CD8-positive, alpha-beta memory T cell (primary cell): ENCODE data around the gene KRTAP20-2. TPM values are rescaled to one million over a fixed set of nuclear protein-coding genes. Genes with fewer than 3 reads are reported as not detected.

Experiments
- CTCF ChIA-PET: fragments of 350-600 bp; sonication (Branson Sonifier 250); formaldehyde crosslinking; loops from one replicate; lab custom pipeline; 2021; ENCODE audit warnings: antibody characterized with exemption; lab: Charles Lee
- POLR2A ChIA-PET: fragments of 350-600 bp; sonication (Branson Sonifier 250); formaldehyde crosslinking; loops from one replicate; lab custom pipeline; 2021; ENCODE audit warnings: antibody characterized with exemption; lab: Charles Lee
- DNase-seq, 5 donors: peaks; one replicate each; pipeline versions ENCODE4 v3.0.0 to v3.0.0-alpha.2; 2020 to 2022; ENCODE audit warnings: mixed read lengths in 1 of 5
- H3K27ac ChIP-seq: one replicate; pipeline ENCODE4 v1.7.0; 2013; ENCODE audit warnings: low read depth, mild to moderate bottlenecking, low read length, moderate library complexity
- H3K27me3 ChIP-seq: 2 replicates; pipeline ENCODE4 v1.7.0; 2013; ENCODE audit warnings: low read length, mild to moderate bottlenecking; ENCODE audit not compliant: insufficient read depth, poor library complexity, severe bottlenecking
- H3K36me3 ChIP-seq: 2 replicates; pipeline ENCODE4 v1.7.0; 2013; ENCODE audit warnings: mild to moderate bottlenecking, low read length, moderate library complexity; ENCODE audit not compliant: insufficient read depth
- H3K4me1 ChIP-seq: 2 replicates; pipeline ENCODE4 v1.7.0; 2013; ENCODE audit warnings: mild to moderate bottlenecking, low read length, moderate library complexity; ENCODE audit not compliant: insufficient read depth
- H3K4me3 ChIP-seq: 2 replicates; pipeline ENCODE4 v1.7.0; 2013; ENCODE audit warnings: mild to moderate bottlenecking, low read length
- H3K9me3 ChIP-seq: 2 replicates; pipeline ENCODE4 v1.7.0; 2013; ENCODE audit warnings: mild to moderate bottlenecking, low read length
- H3K27ac Mint-ChIP-seq, 8 donors: one replicate each; pipeline ENCODE4 v1.8.0; 2020 to 2021; ENCODE audit warnings: mixed read lengths in 8 of 8, mild to moderate bottlenecking in 6 of 8, inconsistent platforms in 3 of 8, moderate library complexity in 3 of 8
- H3K27me3 Mint-ChIP-seq, 2 donors: one replicate each; pipeline ENCODE4 v1.8.0; 2020 to 2021; ENCODE audit warnings: mixed read lengths in 2 of 2, mild to moderate bottlenecking in 1 of 2, moderate library complexity in 1 of 2
- H3K36me3 Mint-ChIP-seq, 3 donors: one replicate each; pipeline ENCODE4 v1.8.0; 2020 to 2021; ENCODE audit warnings: mixed read lengths in 3 of 3, inconsistent platforms in 1 of 3, mild to moderate bottlenecking in 1 of 3
- H3K4me1 Mint-ChIP-seq, 3 donors: one replicate each; pipeline ENCODE4 v1.8.0; 2020 to 2021; ENCODE audit warnings: mixed read lengths in 3 of 3, inconsistent platforms in 1 of 3, mild to moderate bottlenecking in 1 of 3
- H3K4me3 Mint-ChIP-seq, 7 donors: one replicate each; pipeline ENCODE4 v1.8.0; 2020 to 2021; ENCODE audit warnings: mixed read lengths in 7 of 7, mild to moderate bottlenecking in 6 of 7, moderate library complexity in 4 of 7, inconsistent platforms in 2 of 7
- H3K9me3 Mint-ChIP-seq, 5 donors: one replicate each; pipeline ENCODE4 v1.8.0; 2020 to 2022; ENCODE audit warnings: mixed read lengths in 5 of 5, mild to moderate bottlenecking in 3 of 5, moderate library complexity in 2 of 5, inconsistent platforms in 1 of 5
- polyA plus RNA-seq: library from polyadenylated mRNA; unstranded; fragments of 300-500 nt; fragmentation: Illumina TruSeq; gene quantifications from one replicate; pipeline ENCODE4 v1.2.3, GENCODE V29; 2021
- total RNA-seq, 2 experiments: library from RNA; stranded (reverse); gene quantifications; one replicate each; pipeline ENCODE4 v1.2.3, GENCODE V29; 2021

KRTAP20-2 gene
- total and polyA plus RNA-seq, 3 experiments from 2014 or later, result not detected

GRCh38 chr21:30638686-30639085, 3.7 kb downstream of the KRTAP20-2 start:
- H3K9me3 ChIP-seq, result no peaks in the 10 kb centered on the region
- H3K27me3 Mint-ChIP-seq, result no peaks in the 10 kb centered on the region
- ChIA-PET POLR2A (no interaction called here), CTCF (no interaction called here)
- H3K36me3 Mint-ChIP-seq, result no peaks in the 10 kb centered on the region
- no peak for DNase-seq
- no peak overlapping the region for H3K27ac Mint-ChIP-seq
- H3K36me3 ChIP-seq, result no peaks in the 10 kb centered on the region
- no peak overlapping the region for H3K4me3 Mint-ChIP-seq
- H3K9me3 Mint-ChIP-seq, result peaks cover 1 to 11% (median 3%) of the 10 kb centered on the region in 5 donors
- H3K4me1 Mint-ChIP-seq, result no peaks in the 10 kb centered on the region
- H3K27ac ChIP-seq, result no peak overlapping the region
- H3K27me3 ChIP-seq, result no peaks in the 10 kb centered on the region
- no peaks in the 10 kb centered on the region for H3K4me1 ChIP-seq
- H3K4me3 ChIP-seq, result no peak overlapping the region

GRCh38 chr21:30642564-30642963, 7.6 kb downstream of the KRTAP20-2 start, which contains the start of gene KRTAP20-3:
KRTAP20-3 (plus strand) TSS chr21:30642864.
- no peaks in the 10 kb centered on the region for H3K9me3 ChIP-seq
- Mint-ChIP-seq H3K27me3 (peaks cover 0 to 1% of the 10 kb centered on the region in 2 donors), H3K9me3 (peaks cover 0 to 11% (median 3%) of the 10 kb centered on the region in 5 donors), H3K27ac (no peak within 1 kb of the TSS), H3K4me1 (no peaks in the 10 kb centered on the region), H3K36me3 (no peaks in the 10 kb centered on the region), H3K4me3 (no peak within 1 kb of the TSS)
- no peaks in the 10 kb centered on the region for H3K4me1 ChIP-seq
- H3K36me3 ChIP-seq, result no peaks in the 10 kb centered on the region
- DNase-seq, result no peak
- H3K27ac ChIP-seq, result no peak within 1 kb of the TSS
- ChIA-PET CTCF (no interaction called here), POLR2A (no interaction called here)
- no peak within 1 kb of the TSS for H3K4me3 ChIP-seq
- H3K27me3 ChIP-seq, result no peaks in the 10 kb centered on the region

GRCh38 chr21:30646904-30647414, 12.0 kb downstream of the KRTAP20-2 start:
- no peak overlapping the region for H3K4me3 Mint-ChIP-seq
- peaks cover 0 to 6% (median 0%) of the 10 kb centered on the region in 5 donors for H3K9me3 Mint-ChIP-seq
- DNase-seq, result no peak

GRCh38 chr21:30652891-30653290, 17.9 kb downstream of the KRTAP20-2 start:
- DNase-seq, result no peak
- no peak overlapping the region for H3K27ac Mint-ChIP-seq
- POLR2A ChIA-PET, result no interaction called here
- H3K4me3 ChIP-seq, result no peak overlapping the region
- H3K27me3 Mint-ChIP-seq, result no peaks in the 10 kb centered on the region
- no peaks in the 10 kb centered on the region for H3K36me3 Mint-ChIP-seq
- CTCF ChIA-PET, result no interaction called here
- no peaks in the 10 kb centered on the region for H3K36me3 ChIP-seq
- no peaks in the 10 kb centered on the region for H3K4me1 Mint-ChIP-seq
- no peaks in the 10 kb centered on the region for H3K27me3 ChIP-seq
- no peak overlapping the region for H3K27ac ChIP-seq
- H3K4me3 Mint-ChIP-seq, result no peak overlapping the region
- H3K4me1 ChIP-seq, result no peaks in the 10 kb centered on the region
- H3K9me3 Mint-ChIP-seq, result peaks cover 0 to 7% (median 3%) of the 10 kb centered on the region in 5 donors
- H3K9me3 ChIP-seq, result no peaks in the 10 kb centered on the region

More at GRCh38 chr21:30646904-30647414, 12.0 kb downstream of the KRTAP20-2 start:
- no peaks in the 10 kb centered on the region for H3K4me1 Mint-ChIP-seq
- no peaks in the 10 kb centered on the region for H3K4me1 ChIP-seq
- no peak overlapping the region for H3K4me3 ChIP-seq
- no peaks in the 10 kb centered on the region for H3K36me3 ChIP-seq
- no peak overlapping the region for H3K27ac Mint-ChIP-seq
- H3K27me3 ChIP-seq, result no peaks in the 10 kb centered on the region
- POLR2A ChIA-PET, result no interaction called here
- no peak overlapping the region for H3K27ac ChIP-seq
- H3K27me3 Mint-ChIP-seq, result peaks cover 0 to 1% of the 10 kb centered on the region in 2 donors
- CTCF ChIA-PET, result no interaction called here
- no peaks in the 10 kb centered on the region for H3K9me3 ChIP-seq
- no peaks in the 10 kb centered on the region for H3K36me3 Mint-ChIP-seq

- H3K4me3 Mint-ChIP-seq, result no peak overlapping the region
Observed at GRCh38 chr21:30668776-30669175, 33.8 kb downstream of the KRTAP20-2 start.

GRCh38 chr21:30672985-30673650, 38.1 kb downstream of the KRTAP20-2 start:
- Histone ChIP-seq H3K27me3 (no peaks in the 10 kb centered on the region), H3K27ac (no peak overlapping the region), H3K9me3 (no peaks in the 10 kb centered on the region), H3K36me3 (no peaks in the 10 kb centered on the region), H3K4me3 (no peak overlapping the region), H3K4me1 (no peaks in the 10 kb centered on the region)
- H3K27ac Mint-ChIP-seq, result no peak overlapping the region
- no peak for DNase-seq
- POLR2A ChIA-PET, result no interaction called here
- H3K9me3 Mint-ChIP-seq, result peaks cover 0 to 9% (median 5%) of the 10 kb centered on the region in 5 donors
- no peak overlapping the region for H3K4me3 Mint-ChIP-seq
- no peaks in the 10 kb centered on the region for H3K36me3 Mint-ChIP-seq
- no peaks in the 10 kb centered on the region for H3K27me3 Mint-ChIP-seq
- no peaks in the 10 kb centered on the region for H3K4me1 Mint-ChIP-seq
- CTCF ChIA-PET, result no interaction called here

More at GRCh38 chr21:30668776-30669175, 33.8 kb downstream of the KRTAP20-2 start:
- peaks cover 0 to 15% (median 5%) of the 10 kb centered on the region in 5 donors for H3K9me3 Mint-ChIP-seq
- no peak overlapping the region for H3K4me3 ChIP-seq
- no peak for DNase-seq
- no peaks in the 10 kb centered on the region for H3K36me3 Mint-ChIP-seq
- CTCF ChIA-PET, result no interaction called here
- no peak overlapping the region for H3K27ac ChIP-seq
- no peak overlapping the region for H3K27ac Mint-ChIP-seq
- no peaks in the 10 kb centered on the region for H3K4me1 Mint-ChIP-seq
- no peaks in the 10 kb centered on the region for H3K9me3 ChIP-seq
- no peaks in the 10 kb centered on the region for H3K4me1 ChIP-seq
- no peaks in the 10 kb centered on the region for H3K36me3 ChIP-seq
- POLR2A ChIA-PET, result no interaction called here
- no peaks in the 10 kb centered on the region for H3K27me3 Mint-ChIP-seq
- no peaks in the 10 kb centered on the region for H3K27me3 ChIP-seq

- POLR2A ChIA-PET, result no interaction called here
- no peak for DNase-seq
- Mint-ChIP-seq H3K36me3 (no peaks in the 10 kb centered on the region), H3K4me3 (no peak overlapping the region), H3K4me1 (no peaks in the 10 kb centered on the region), H3K27ac (no peak overlapping the region), H3K27me3 (no peaks in the 10 kb centered on the region), H3K9me3 (peaks cover 0 to 6% (median 2%) of the 10 kb centered on the region in 5 donors)
- Histone ChIP-seq H3K27ac (no peak overlapping the region), H3K27me3 (no peaks in the 10 kb centered on the region), H3K9me3 (no peaks in the 10 kb centered on the region), H3K4me3 (no peak overlapping the region), H3K36me3 (no peaks in the 10 kb centered on the region), H3K4me1 (no peaks in the 10 kb centered on the region)
- CTCF ChIA-PET, result no interaction called here
Observed at GRCh38 chr21:30674312-30674711, 39.3 kb downstream of the KRTAP20-2 start.

- Histone ChIP-seq H3K4me3 (no peak overlapping the region), H3K27me3 (no peaks in the 10 kb centered on the region), H3K27ac (no peak overlapping the region), H3K9me3 (no peaks in the 10 kb centered on the region), H3K36me3 (no peaks in the 10 kb centered on the region), H3K4me1 (no peaks in the 10 kb centered on the region)
- no peaks in the 10 kb centered on the region for H3K4me1 Mint-ChIP-seq
- H3K27me3 Mint-ChIP-seq, result no peaks in the 10 kb centered on the region
- CTCF ChIA-PET, result no interaction called here
- H3K9me3 Mint-ChIP-seq, result no peaks in the 10 kb centered on the region
- no peak overlapping the region for H3K27ac Mint-ChIP-seq
- no peak overlapping the region for H3K4me3 Mint-ChIP-seq
- POLR2A ChIA-PET, result no interaction called here
- no peaks in the 10 kb centered on the region for H3K36me3 Mint-ChIP-seq
- DNase-seq, result no peak
Observed at GRCh38 chr21:30676737-30677136, 41.7 kb downstream of the KRTAP20-2 start.
